ENCODE results near the gene LSR.

LSR gene

DNA sequence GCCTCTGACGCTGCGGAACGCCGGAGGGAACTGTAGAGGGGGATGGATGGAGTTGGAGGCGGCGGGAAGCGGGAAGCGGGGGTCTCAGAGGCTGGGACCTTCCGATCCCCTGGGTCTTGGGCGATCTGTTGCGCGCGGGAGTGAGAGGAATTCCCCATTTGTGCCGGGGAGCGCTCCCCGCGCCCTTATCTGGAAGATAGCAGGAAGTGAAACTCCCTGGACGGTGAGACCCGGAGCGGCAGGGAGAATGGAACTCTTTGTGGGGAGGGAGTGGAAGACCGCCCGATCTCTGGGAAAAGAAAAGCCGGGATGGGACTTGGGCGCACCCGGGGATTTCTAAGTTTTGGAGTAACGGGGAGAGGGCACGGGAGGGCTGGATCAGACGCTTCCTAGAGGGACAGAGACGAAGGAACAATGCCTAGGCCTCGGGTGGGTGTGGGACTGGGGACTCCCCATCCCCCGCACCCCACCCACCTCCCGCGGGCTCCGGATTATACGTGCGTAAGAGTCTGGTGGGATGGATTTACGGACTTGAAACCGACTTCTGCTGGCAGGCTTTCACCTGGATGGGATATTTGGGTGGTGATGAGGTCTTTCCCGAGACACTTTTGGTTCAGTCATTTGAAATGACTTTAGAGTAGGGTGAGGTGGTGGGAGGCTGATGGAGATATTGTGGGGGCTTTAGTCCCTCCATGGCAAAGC is 495 bp downstream of the LSR start:
- DNase-seq: no peak

DNA sequence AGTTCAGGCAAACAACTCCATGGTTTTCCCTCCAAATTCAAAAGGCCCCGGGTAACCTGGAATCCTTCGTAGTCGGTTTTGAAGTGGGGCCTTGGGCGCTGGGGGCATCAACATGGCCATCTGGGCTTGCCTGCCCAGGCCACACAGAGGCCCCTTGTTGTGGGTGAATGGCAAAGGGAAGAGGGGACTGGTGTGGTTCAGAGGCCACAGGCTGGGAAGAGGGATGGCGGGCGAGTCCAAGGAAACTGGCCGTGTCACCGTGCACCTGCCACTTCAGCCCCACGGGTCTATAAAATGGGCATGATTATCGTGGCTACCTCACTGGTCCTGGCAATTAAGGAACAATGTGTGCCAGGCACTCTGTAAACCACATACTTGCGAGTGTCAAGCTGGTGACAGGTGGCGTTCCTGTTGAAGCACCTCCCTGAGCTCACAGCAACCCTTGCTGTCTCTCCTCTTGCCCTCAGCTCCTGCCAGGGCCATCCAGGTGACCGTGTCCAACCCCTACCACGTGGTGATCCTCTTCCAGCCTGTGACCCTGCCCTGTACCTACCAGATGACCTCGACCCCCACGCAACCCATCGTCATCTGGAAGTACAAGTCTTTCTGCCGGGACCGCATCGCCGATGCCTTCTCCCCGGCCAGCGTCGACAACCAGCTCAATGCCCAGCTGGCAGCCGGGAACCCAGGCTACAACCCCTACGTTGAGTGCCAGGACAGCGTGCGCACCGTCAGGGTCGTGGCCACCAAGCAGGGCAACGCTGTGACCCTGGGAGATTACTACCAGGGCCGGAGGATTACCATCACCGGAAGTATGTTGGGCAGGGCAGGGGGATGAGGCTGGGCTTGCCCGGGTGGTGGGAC is 1.3 kb downstream of the LSR start:
- DNase-seq: no peak

DNA sequence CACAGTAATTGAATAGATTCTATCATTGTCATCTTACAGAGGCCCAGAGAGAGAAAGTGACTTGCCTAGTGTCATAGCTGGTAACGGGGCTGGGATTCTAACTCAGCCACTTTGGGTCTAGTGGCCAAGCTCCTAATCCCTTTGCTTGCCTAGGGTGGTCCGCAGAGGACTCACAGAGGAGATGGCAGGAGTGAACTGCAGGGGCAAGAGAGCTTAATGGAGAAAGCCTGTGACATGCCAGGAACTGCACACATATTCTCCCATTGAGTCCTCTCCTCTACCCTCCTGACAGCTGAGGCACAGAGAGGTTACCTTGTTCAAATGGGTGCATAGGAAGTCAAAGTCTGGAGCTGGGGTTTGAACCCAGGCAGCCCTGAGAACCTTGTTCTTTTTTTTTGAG is 2.7 kb downstream of the LSR start:
- DNase-seq: no peak

DNA sequence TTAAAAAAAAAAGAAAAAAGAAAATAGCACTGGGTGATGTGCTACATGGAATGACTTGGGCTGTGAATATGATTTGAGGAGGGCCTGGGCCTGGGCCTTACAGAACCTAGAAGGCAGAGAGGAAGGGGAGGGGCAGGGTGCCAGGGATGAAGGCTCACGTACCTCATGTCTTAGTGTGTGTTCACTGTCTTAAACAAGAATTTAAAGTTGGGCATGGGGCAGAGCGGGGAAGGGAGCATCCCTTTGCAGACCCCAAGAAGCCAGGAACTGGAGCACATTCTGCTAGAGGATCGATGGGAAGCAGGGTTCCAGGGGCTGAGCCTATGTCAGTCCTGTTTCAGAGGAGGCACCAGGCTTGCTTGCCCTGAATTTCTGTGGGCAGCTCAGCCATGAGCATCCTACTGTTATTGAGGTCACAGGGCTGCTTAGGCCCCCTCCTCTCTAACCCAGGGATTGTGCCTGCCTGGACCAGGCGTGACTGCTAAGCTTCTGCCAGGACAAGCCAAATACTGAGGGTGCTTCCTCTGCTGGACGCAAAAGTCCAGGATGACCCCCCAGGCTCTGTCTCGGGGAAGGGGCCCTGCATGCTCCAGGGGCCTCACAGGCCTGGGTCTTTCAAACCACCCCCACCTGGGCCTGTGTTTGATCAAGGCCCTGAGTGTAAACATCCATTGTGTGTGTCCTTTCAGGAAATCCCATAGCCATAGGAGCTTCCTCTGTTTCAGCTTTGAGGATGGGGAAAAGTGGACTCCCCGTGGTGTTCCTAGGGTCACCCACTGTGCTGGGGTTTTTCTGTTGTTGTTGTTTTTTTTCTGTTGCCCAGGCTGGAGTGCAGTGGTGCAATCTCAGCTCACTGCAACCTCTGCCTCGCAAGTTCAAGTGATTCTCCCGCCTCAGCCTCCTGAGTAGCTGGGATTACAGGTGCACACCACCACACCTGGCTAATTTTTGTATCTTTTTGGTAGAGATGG is 4.8 kb downstream of the LSR start:
- DNase-seq: no peak

DNA sequence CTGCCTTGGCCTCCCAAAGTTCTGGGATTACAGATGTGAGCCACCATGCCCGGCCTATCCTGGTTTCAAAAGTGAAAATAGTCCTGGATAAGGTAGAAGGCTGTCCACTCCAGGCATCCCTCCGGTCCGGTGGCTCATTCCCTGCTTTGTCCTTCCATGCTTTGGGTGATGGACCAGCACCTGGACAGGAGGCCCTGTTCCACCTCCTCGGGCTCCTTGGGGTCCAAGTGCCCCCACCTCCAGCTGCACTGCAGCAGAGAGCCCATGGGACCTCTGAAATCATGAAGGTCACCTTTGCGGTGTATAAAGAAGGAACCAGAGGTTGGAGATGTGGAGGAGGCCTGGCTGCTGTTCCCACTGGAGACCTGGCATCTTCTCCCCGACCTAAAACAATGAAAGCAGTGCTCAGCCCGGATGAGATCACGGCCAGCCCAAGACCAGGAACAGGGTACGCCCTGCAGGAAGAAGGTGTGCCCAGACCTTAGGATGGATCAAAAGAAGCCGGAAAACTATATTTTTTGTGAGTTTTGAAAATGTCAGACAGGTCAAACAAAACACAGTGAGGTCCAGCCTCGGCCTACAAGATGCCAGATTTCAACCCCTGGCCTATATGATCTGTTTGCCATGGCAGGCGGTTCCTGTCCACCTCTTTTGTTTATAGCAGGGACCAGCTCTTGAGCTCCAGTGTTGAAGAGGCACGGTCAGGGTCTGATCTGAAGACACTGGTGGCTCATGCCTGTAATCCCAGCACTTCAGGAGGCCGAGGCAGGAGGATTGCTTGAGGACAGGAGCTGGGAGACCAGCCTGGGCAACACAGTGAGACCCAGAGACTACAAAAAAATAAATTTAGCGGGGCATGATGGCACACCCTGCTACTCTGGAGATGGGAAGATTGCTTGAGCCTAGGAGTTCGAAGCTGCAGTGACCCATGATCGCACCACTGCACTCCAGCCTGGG is 5.8 kb downstream of the LSR start:
- no peak for DNase-seq

DNA sequence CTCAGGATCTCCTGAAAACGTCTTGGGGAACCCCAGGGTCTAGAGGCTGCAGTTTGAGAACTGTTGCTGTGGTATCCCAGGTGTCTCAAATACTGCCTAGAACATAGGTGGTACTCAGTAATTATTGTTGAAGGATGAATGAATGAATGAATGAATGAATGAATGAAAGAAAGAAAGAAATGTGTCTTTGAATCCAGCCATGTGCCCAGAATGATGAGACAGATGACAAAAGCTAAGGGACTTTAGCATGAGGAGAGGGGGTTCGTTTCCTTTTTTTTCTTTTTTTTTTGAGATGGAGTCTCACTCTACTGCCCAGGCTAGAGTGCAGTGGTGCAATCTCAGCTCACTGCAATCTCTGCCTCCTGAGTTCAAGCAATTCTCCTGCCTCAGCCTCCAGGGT is 7.8 kb downstream of the LSR start:
- no peak for DNase-seq

DNA sequence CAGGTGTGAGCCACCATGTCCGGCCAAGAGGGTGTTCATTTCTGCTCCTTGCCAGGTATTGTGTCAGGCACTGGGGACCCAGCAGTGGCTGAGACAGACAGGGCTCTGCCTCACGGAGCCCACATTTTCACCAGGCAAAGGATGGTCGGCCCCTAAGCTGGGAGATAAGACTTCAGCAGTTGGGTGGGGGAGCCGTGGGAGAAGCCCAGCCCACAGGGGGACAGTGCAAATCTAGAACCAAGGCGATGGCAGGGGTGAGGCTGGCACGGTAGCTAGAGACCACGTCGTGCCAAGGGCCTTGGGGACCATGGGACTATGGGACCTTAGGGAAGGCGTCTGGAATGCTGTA is 8.3 kb downstream of the LSR start:
- no peak for DNase-seq

DNA sequence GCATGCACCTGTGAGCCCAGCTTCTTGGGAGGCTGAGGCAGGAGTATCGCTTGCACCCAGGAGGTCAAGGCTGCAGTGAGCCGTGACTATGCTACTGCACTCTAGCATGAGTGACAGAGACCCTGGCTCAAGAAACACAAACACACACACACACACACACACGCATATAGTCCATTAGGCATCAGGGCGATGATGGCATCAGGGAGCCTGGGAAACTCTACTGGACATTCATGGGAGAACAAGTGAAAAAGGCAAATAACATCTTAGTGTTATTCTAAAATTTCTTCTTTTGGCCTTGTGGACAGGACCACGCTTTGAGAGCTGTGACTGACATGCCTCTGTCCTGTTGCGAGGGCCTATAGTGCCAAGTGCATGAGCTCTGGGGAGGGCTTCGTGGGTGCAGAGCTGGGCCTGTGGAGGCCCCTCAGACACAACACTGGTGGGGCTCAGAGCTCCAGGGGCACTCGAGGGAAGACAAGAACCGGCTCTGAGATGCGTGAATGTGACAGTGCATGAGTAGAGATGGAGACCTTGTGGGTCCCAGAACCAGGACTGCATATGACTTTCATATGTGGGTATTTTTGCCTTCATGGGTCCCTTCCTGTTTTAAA is 12.0 kb downstream of the LSR start:
- no peak for DNase-seq

DNA sequence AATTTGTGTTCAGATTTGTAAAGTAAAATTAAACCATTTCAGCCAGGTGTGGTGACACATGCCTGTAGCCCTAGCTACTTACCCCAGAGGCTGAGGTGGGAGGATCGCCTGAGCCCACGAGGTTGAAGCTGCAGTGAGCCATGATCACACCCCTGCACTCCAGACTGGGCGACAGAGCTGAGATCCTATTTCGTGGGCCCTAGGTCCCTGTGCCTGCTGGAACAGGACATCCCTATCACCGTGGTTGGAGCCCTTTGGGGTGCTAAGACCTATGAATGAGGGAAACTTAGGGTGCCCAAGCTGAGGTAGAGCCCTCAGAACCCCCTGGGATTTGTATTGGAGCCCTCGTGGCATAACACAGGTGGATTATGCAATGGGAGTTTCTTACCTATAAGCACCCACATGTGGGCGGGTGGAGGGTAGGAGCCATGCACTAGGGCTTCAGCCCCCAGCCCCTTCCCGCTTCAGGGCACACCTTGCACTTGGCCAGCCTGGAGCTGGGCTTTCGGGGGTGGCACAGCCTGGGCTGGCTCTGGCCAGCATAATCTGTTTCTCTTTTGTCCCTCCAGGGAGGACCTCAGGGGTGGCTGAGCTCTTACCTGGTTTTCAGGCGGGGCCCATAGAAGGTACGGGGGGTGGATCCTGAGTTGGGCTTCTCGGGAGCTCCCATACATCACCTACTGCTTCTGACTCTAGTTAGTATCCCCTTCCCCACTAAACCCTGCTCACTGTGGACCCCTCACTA is 12.7 kb downstream of the LSR start:
- no peak for DNase-seq

DNA sequence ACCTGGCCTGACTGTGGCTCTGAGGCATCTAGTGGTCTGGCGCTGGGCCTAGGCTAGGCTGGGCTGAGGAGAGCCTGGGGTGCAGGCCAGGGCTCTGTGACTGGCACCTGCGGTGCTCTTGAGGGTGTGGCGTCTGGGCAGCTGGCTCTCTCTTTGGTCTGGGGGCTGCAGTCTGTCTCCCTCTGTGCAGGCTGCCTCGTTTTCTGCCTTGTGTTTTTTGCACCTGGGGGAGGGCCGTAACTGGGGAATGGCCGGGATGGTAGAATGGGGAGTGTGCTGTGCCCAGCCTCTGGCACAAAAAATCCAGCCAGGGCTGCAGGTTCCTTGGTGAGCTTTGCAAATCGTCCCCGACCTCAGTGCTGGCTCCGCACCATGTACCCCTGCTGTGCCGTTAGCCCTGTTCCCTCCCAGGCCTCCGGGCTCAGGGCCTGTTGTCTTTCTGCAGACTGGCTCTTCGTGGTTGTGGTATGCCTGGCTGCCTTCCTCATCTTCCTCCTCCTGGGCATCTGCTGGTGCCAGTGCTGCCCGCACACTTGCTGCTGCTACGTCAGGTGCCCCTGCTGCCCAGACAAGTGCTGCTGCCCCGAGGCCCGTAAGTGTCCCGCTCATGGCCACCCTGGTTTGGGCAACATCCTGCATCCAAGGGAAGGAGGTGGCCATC is 13.4 kb downstream of the LSR start:
- DNase-seq: no peak

DNA sequence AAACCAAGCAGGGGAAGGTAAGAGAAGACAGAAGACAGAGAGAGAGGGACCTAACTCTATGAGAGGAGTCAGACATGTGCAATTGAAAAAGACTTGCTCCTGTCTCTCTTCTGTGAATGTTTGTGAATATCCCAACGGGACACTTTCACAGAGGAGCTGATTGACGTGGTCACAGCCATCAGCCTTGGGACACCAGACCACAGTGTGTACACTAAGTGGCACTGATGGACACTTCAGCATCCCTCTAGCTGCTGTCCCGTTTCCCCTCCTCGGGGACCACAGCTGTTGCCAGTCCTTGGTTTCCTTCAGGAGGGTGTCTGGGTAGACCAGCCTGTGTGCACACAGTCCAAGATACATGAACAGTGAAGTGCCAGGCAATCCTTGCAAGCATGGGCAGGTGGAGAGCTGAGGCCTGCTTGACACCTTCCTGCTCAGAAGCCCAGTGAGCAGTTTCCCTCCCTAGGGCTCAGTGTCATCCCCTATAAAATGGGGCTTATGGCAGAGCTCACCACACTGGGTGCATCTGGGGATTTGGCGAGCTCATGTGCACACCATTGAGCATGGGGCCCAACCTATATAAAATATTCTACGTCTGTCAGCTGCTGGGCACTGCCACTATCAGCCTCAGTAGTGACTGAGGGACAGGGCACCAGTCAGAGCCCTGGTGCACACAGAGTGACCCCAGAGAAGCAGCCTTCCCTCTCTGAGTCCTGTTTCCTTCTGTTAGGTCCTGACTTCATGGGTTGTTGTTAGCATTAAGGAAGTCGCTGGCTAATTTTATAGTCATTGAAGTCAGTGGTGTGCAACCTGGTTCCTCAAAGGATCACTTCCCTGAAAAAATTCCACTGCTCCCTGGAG is 15.7 kb downstream of the LSR start:
- no peak for DNase-seq

DNA sequence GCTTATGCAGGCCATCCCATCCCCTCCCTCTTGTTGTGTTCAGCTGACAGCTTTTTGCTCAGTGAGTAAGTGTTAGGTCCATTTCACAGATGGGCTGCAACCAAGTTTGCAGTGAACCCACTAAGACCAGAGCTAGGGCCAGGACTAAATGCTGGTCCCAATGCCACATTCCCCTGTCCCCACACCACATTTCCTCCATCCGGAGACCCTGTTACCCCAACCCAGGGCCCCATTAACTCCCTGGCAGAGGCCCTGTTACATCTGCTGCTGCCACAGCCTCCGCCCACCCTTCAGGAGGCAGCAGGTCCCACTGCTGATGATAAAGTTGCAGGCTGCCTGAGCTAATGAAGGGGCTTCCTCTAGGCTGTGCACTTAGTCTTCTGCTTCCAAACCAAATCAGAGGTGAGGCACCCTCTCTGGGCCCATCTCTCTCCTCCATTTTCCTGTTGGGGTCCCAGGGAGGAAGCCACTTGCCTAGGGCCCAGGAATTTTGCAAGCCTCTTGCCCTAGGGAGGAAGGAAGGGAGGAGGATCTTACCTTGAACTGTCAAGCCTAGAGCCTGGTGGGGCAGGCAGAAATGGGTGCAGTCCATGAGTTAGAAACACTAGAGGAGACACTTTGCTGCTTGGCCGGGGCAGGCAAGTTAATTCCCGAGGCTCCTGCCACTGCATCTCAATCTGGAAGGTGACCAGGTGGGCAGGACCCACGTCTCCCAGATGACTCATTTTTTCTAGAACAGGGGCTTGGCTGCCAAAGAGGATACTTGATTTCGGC is 16.5 kb downstream of the LSR start:
- no peak for DNase-seq

DNA sequence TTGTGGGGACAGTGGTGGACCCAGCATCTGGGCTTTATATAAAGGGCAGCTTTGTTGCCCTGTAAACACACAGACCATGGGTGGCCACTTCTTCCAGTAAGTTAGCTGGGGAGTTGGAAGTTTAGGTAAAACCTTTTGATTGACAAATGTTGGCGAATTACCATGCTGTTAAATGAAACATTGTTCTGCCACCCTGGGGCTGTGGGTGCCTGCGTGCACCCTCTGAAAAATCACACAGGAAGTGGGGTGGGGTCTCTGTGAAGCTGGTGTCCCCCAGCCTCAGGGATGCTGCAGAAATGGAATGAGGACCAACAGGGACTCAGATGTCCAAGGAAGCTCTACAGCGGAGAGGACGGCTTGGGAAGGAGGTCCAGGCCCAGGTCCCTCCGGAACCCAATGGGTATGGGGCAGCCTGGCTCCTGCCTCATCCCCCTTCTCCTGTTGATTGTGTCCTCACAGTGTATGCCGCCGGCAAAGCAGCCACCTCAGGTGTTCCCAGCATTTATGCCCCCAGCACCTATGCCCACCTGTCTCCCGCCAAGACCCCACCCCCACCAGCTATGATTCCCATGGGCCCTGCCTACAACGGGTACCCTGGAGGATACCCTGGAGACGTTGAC is 17.2 kb downstream of the LSR start:
- DNase-seq: no peak

DNA sequence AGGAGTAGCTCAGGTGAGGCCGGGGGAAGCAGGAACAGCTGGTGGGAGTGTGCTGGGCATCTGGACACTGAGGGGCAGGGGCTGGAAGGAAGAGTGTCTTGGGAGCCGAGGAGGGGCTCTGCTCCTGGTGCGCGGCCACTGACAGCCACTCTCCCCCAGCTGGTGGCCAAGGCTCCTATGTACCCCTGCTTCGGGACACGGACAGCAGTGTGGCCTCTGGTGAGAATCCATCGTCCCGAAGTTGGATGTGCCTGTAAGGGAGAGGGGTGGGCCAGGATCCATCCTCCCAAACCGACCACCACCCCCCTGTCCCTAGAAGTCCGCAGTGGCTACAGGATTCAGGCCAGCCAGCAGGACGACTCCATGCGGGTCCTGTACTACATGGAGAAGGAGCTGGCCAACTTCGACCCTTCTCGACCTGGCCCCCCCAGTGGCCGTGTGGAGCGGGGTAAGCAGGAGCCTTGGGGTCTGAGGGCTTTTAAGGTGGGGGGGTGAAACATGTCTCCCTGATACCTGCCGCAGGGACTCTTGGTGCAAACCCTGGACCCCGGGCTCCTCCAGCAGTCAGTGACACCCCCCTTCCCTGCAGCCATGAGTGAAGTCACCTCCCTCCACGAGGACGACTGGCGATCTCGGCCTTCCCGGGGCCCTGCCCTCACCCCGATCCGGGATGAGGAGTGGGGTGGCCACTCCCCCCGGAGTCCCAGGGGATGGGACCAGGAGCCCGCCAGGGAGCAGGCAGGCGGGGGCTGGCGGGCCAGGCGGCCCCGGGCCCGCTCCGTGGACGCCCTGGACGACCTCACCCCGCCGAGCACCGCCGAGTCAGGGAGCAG is 17.9 kb downstream of the LSR start:
- peak; percentile 16 for DNase-seq

DNA sequence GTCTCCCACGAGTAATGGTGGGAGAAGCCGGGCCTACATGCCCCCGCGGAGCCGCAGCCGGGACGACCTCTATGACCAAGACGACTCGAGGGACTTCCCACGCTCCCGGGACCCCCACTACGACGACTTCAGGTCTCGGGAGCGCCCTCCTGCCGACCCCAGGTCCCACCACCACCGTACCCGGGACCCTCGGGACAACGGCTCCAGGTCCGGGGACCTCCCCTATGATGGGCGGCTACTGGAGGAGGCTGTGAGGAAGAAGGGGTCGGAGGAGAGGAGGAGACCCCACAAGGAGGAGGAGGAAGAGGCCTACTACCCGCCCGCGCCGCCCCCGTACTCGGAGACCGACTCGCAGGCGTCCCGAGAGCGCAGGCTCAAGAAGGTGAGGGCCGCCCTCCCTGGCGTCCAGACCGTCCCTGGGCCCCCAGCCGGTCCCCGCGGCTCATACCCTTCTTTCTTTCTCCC is 18.6 kb downstream of the LSR start:
- DNase-seq: peak; percentile 34

DNA sequence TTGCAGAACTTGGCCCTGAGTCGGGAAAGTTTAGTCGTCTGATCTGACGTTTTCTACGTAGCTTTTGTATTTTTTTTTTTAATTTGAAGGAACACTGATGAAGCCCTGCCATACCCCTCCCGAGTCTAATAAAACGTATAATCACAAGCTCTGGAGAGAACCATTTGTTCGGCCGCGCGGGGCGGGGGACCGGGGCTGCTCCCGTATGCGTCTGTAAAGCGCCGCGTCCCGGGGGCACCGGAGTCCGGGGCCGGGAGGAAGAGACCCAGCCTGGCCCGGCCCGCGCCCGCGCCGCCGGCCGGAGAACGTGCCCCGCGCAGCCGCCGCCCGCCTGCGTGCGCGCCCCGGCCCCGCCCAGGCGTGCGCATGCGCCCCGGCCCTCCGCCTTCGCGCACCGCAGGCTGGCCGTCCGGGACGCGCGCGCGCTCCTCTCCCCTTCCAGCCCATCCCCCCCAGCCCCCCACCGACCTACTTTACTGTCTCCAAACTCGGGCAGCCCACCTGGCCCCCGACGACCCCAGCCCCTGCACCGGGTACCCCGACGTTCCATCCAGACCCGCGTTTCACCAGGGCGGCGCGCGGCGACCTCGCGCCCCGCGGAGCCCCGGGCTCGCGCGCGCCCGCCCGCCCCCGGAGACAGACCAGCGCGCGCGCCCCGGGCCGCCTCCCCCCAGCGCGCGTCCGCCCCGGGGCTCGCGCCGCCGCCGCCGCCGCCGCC is 19.2 kb downstream of the LSR start:
- peak; percentile 79 for DNase-seq

Data from fibroblast of skin of right biceps (primary cell).